HCT116 (cell line): ENCODE data around the gene PON3.

ENCODE experiments used
- CEBPB ChIP-seq: IDR thresholded peaks from 2 replicates; pipeline ENCODE4 v1.6.1; 2012; ENCODE audit warnings: low read depth
- EGR1 ChIP-seq: IDR thresholded peaks from 2 replicates; pipeline ENCODE4 v1.6.1; 2012; ENCODE audit warnings: low read depth
- EZH2 ChIP-seq: fragments of 200-600 bp; sonication (generic); IDR thresholded peaks from 2 replicates; pipeline ENCODE4 v1.6.1; 2017; ENCODE audit warnings: antibody characterized with exemption, mixed run types
- EZH2phosphoT487 ChIP-seq: fragments of 200-600 bp; IDR thresholded peaks from 2 replicates; pipeline ENCODE4 v1.6.1; 2018; ENCODE audit warnings: antibody characterized with exemption, borderline replicate concordance
- JUND ChIP-seq: IDR thresholded peaks from 2 replicates; pipeline ENCODE4 v1.6.1; 2012
- POLR2A ChIP-seq: IDR thresholded peaks from 2 replicates; pipeline ENCODE4 v1.7.0; 2011; ENCODE audit warnings: borderline replicate concordance; ENCODE audit not compliant: insufficient read depth, insufficient read length; ENCODE audit errors: extremely low read depth
- RAD21 ChIP-seq: IDR thresholded peaks from 2 replicates; pipeline ENCODE4 v1.6.1; 2012; ENCODE audit warnings: low read depth, mild to moderate bottlenecking
- REST ChIP-seq: IDR thresholded peaks from 2 replicates; pipeline ENCODE4 v1.6.1; 2012; ENCODE audit warnings: low read depth
- SP1 ChIP-seq: IDR thresholded peaks from 2 replicates; pipeline ENCODE4 v1.6.1; 2012; ENCODE audit warnings: low read depth
- SRF ChIP-seq: IDR thresholded peaks from 2 replicates; pipeline ENCODE4 v1.6.1; 2012; ENCODE audit warnings: low read depth
- TCF7L2 ChIP-seq: IDR thresholded peaks from 2 replicates; pipeline ENCODE4 v1.7.0; 2011; ENCODE audit warnings: borderline replicate concordance, inconsistent platforms; ENCODE audit not compliant: insufficient read depth, insufficient read length; ENCODE audit errors: extremely low read depth
- YY1 ChIP-seq: IDR thresholded peaks from 2 replicates; pipeline ENCODE4 v1.6.1; 2011; ENCODE audit warnings: low read length, low read depth, moderate library complexity, mild to moderate bottlenecking; ENCODE audit not compliant: insufficient replicate concordance; ENCODE audit errors: extremely low read depth
- TF ChIP-seq, protein P1 (sequence below), 3 experiments: fragments of 200-600 bp in 1 of 3; sonication (generic) in 1 of 3; IDR thresholded peaks in 2 of 3; conservative IDR thresholded peaks in 1 of 3; 2 replicates each; pipeline ENCODE4 v1.5.1; 2012 to 2017; ENCODE audit warnings: low read depth in 2 of 3, low read length in 2 of 3, antibody characterized with exemption in 1 of 3, borderline replicate concordance in 1 of 3, control low read depth in 1 of 3, mild to moderate bottlenecking in 1 of 3, mixed read lengths in 1 of 3, mixed run types in 1 of 3, moderate library complexity in 1 of 3; ENCODE audit not compliant: insufficient read depth in 1 of 3

GRCh38 chr7:95335093-95335492, 61.1 kb downstream of the PON3 start:
- TF ChIP-seq, protein P1, sequence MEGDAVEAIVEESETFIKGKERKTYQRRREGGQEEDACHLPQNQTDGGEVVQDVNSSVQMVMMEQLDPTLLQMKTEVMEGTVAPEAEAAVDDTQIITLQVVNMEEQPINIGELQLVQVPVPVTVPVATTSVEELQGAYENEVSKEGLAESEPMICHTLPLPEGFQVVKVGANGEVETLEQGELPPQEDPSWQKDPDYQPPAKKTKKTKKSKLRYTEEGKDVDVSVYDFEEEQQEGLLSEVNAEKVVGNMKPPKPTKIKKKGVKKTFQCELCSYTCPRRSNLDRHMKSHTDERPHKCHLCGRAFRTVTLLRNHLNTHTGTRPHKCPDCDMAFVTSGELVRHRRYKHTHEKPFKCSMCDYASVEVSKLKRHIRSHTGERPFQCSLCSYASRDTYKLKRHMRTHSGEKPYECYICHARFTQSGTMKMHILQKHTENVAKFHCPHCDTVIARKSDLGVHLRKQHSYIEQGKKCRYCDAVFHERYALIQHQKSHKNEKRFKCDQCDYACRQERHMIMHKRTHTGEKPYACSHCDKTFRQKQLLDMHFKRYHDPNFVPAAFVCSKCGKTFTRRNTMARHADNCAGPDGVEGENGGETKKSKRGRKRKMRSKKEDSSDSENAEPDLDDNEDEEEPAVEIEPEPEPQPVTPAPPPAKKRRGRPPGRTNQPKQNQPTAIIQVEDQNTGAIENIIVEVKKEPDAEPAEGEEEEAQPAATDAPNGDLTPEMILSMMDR (IDR thresholded peaks at IDR 0.05 in 2 of 3, conservative IDR thresholded peaks at IDR 0.05 in 1 of 3; ENCODE audit: borderline replicate concordance in 1 of 3, insufficient read depth in 1 of 3, low read depth in 2 of 3, low read length in 2 of 3), result no peak
- no peak for TF ChIP-seq EZH2
- no peak for TF ChIP-seq YY1
- no peak for TF ChIP-seq POLR2A
- TF ChIP-seq CEBPB, result no peak
- no peak for TF ChIP-seq EGR1
- no peak for TF ChIP-seq SRF
- TF ChIP-seq EZH2phosphoT487, result no peak
- TF ChIP-seq SP1, result no peak
- TF ChIP-seq TCF7L2, result no peak
- no peak for TF ChIP-seq REST
- TF ChIP-seq RAD21, result no peak
- no peak for TF ChIP-seq JUND
